ENCODE measurements around the gene TFF1.

TFF1 gene

DNA sequence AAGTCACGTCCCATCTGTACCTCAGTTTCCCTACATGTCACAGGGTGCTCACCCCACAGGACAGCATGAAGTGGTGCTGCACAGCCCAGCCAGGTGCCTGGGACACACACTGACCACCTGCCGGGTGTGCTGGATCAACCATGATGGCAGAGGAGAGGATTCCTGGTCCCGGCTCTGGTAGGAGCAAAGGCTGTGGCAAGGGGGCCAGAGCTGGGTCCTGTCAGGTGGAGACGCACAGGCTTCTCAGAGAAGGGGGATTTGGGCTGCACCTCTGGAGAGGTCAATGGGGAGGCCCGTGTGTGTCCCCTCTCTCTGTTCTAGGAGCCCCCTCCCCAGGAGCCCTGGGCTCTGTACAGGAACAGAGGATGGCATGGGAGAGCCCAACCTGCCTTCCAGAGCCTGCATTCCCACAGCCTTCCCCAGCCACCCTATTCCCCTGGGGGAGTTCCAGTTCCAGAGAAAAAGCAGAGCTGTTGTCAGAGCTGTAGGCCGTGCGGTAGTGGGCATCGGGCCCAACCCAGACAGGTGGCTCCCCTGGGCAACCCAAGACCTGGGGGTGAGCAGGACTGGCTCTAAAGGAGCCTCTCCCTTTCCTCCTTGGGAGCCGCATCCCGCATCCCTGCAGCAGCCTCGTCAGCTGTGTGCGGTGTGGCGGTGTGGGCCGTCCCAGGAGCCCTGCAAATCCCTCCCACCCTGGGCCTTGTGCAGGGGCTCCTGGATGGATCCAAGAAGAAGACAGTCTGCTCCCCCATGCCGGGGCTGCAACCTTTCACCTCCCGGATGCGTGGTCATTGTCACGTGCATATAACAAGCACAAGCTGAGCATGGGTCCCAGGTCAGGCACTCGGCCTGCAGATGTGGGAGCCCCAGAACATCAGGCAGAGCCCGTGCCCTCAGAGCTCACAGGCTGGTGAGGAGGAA, 48.2 kb downstream of the TFF1 start:
- no peak for DNase-seq (ENCODE audit: low read depth)

DNA sequence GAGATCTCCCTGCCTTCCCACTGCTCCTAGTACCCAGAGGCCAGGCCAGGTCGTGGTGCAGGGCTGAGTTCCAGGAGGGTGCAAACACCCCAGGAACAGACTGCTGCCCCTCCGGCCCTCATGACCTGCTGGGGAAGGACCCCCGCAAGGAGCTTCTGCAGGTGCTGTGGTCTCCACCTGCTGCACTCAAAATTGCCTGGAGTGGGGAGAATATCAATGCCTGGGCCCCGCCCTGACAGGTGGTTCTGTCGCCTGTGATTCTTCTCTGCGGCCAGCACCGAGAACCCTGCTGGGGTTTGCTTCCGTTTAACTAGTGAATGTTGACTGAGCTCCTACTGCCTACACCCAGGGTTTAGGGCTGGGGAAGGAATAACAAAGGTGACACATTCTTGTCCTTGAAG, 49.0 kb downstream of the TFF1 start:
- no peak for DNase-seq (ENCODE audit: low read depth)

GRCh38 chr21:42316891-42317290, 49.4 kb downstream of the TFF1 start:
- no peak for DNase-seq (ENCODE audit: low read depth)

DNA sequence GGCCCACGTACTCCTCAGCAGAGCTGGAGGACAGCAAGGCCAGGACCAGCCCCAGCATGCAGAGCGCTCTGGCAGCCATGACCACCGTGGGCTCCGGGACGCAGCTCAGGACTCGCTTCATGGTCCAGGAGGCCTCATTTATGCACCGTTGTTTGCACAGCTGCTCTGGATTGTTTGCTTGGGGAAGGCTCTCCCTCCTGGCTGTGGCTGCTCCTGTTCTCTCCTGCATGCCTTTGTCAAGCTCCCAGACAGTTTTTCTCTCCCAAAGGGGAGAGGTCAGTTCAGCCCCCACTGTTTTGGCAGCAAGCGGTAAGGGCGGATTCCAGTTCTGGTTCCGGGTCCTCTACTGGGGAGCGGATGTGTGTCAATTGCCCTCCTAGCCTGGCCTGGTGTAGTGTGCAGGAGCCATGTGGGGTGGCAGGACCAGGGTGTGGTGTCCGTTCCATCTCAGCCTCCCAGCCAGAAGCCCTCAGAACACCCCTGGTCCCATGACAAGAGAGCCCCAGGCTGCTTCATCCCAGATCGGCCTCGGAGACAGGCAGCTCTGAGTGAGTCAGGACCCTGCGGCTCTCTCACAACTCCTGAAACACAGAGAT, 50.9 kb downstream of the TFF1 start, which contains the start of gene TFF3:
Gene TFF3, minus strand, starts transcription at position 114 of the 596 bp plus-strand sequence. Its CDS starts 35 bp downstream, at position 79.
- DNase-seq (ENCODE audit: low read depth) = no peak

DNA sequence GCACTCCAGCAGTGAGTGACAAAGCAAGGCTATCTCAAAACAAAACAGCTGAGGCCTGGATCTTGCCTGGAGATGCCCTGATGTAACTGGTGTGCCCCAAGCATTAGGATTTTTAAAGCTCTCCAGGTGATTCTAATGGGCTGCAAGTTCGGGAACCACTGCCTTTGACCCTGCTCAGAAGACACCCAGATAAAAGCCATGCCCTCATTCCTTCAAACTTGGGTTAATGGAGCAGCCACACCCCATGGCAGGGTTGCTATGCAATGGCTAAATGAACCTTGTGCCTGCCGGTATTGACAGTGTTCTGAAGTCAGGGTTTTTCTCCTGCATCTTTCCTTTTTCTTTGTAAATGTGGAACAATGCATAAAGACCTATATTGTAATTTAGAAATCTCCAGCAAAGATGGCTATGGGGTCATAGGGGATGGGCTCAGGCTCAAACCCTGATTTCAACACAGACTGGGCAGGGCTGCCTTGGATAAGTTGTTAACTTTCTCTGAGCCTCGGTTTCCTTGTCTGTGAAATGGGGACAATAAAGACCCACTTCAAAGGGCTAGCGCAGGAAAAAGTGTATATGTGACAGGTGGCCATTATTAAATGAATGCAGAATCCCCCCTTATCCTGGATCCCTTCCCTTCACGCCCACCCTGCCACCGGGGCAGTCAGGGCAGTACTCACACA, 51.6 kb downstream of the TFF1 start:
- no peak for DNase-seq (ENCODE audit: low read depth)

- DNase-seq (ENCODE audit: low read depth) = no peak
Observed at GRCh38 chr21:42313501-42313969, 52.8 kb downstream of the TFF1 start.

DNA sequence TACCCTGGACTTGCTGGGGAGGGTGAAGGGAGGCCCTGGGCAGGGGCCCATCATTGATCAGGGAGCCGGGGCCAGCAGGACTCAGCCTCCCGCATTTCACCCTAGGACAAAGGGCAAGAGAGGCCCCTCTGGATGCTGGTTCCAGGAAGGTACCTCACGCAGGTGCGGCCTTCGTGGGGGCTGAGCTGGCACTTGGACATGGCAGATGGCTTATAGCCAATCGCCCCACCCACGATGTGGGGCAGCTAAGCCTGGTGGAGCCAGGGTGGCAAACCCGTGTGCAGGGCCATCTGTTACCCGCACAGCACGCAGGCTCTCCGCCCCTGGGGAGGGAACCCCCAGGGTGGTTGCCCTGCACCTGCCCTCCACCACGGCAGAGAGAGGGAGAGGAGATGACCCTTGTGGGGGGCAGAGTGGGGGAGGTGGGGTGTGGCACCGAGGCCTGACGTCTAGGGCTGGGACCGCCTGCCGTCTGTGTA, 53.7 kb downstream of the TFF1 start:
- no peak for DNase-seq (ENCODE audit: low read depth)
